ENCODE results near the gene ZNF205.

DNA sequence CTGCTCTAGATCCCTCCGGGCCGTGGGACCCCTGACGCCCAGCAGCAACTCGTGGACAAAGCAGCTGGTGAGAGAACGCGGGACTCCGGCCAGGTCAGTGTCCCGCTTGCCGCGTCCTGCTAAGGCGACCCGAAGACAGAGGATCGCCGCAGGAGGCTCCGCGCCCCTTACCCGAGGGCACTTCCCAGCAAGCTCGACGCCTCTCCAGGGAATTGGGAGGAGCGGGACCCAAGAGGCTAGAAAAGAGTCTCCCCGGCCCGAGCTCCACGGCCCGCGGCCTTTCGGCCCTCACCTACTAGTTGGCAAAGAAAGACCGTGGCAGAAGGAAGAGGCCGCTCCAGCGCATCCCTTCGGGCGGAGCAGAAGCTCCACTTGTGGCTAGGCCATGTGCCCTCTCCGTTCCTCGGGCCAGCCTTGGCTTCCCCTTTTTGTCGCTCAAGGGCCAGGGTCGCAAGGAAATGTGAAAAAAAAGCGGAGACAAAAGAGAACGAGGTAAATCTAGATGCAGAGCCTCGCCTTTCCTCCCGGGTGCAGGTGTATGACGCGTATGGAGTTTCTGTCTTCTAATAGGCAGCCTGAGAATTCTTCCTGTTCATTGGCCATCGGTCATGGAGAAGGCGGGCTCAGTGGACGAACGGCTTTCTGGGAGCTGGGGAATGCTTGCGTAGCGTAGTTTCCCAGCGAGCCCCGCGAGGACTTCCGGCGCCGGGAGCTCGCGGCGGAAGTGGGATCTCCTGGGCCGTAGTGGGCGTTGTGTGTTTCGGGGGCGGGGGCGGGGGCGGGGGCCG lies 22.1 kb downstream of the ZNF205 start, which contains the start of gene ZNF213:
- no peak for TF ChIP-seq CTCF (IDR thresholded peaks at IDR 0.05)
- no peak for TF ChIP-seq EZH2 (IDR thresholded peaks at IDR 0.05)
